Measurements from ENCODE around the gene FAT1.
A peak's percentile ranks its signal among the peaks of the same experiment; 100 is the strongest.

Gene FAT1

GRCh38 chr4:186702940-186703339 lies 20.7 kb downstream of the FAT1 start:
- no peak for TF ChIP-seq CTCF (conservative IDR thresholded peaks at IDR 0.05)
- no peak overlapping the region for H3K27ac ChIP-seq

DNA sequence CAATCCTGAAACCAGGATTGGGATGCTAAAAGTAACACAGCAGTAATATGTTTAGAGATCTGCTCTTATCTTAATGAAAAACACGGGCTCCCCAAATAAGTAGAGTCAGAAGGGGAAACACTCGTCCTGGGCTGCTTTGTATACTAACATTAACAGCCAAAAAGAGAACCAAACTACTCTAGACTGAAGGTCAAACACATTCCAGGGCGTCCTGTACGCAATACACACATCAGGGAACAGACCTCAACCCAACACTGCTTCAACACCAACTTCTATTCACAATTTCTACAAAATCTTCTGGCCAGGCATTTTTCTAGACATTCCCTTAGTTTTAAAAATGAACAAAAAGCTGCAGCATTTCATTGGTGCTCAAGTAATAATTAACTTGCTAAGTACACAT lies 21.4 kb downstream of the FAT1 start:
- H3K27ac ChIP-seq = no peak overlapping the region

GRCh38 chr4:186701788-186702187 lies 21.9 kb downstream of the FAT1 start:
- H3K27ac ChIP-seq = peak overlapping the region; percentile 53; the same call in 1 of the 2 replicates
- no peak for TF ChIP-seq CTCF (conservative IDR thresholded peaks at IDR 0.05)

More for the DNA sequence above, 21.4 kb downstream of the FAT1 start:
- TF ChIP-seq CTCF (conservative IDR thresholded peaks at IDR 0.05) = no peak

GRCh38 chr4:186701273-186701672 lies 22.4 kb downstream of the FAT1 start:
- no peak for TF ChIP-seq CTCF (conservative IDR thresholded peaks at IDR 0.05)
- peak overlapping the region; percentile 53; the same call in 1 of the 2 replicates for H3K27ac ChIP-seq

DNA sequence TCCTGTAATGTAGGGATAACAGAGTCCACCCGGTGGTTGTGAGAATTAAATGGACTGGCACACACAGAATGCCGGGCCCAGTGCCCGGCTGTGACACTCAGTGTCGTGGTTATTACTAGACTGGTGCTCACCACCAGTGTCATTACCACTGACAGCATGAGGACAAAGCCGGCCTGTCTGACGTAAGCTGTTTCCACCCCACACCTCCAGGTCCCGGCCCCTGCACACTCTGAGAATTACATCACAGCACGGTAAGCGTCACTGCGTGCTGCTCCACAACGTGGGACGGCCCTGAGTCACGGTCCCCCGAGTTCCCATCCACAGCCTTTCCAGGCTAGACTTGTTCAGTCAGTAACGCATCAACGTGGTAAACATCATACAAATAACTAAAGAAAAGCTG lies 22.9 kb downstream of the FAT1 start:
- no peak for TF ChIP-seq CTCF (conservative IDR thresholded peaks at IDR 0.05)
- H3K27ac ChIP-seq = peak overlapping the region; percentile 53; the same call in 1 of the 2 replicates

DNA sequence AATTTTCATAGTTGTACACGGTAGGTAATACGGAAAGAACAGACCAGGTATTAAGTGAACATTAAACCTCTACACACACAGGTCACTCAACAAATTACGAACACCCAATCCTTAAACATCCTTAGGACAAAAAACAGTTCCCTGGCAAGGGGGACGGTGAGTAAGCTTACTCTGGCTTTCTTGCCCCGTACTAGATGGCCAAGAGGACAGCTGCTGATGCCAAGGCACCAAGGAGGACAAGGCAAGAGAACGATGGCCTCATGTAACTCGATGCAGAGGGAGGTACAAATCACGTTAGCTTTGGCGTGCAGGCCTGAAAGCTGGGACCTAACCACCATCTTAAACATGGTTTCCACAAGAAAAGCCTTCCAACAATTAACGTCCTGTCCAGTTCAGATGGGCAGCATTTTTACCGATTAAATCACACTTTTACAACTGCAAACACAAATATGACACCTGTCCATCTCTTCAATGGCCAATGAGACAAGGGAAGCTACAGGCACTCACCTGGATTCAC lies 23.7 kb downstream of the FAT1 start:
- H3K27ac ChIP-seq = peak overlapping the region; percentile 53

GRCh38 chr4:186699298-186699697 lies 24.4 kb downstream of the FAT1 start:
- H3K27ac ChIP-seq = peak overlapping the region; percentile 53
- TF ChIP-seq CTCF (conservative IDR thresholded peaks at IDR 0.05) = no peak

More for the DNA sequence above, 23.7 kb downstream of the FAT1 start:
- no peak for TF ChIP-seq CTCF (conservative IDR thresholded peaks at IDR 0.05)
